Measurements from ENCODE around the gene U2AF1L4.

DNA sequence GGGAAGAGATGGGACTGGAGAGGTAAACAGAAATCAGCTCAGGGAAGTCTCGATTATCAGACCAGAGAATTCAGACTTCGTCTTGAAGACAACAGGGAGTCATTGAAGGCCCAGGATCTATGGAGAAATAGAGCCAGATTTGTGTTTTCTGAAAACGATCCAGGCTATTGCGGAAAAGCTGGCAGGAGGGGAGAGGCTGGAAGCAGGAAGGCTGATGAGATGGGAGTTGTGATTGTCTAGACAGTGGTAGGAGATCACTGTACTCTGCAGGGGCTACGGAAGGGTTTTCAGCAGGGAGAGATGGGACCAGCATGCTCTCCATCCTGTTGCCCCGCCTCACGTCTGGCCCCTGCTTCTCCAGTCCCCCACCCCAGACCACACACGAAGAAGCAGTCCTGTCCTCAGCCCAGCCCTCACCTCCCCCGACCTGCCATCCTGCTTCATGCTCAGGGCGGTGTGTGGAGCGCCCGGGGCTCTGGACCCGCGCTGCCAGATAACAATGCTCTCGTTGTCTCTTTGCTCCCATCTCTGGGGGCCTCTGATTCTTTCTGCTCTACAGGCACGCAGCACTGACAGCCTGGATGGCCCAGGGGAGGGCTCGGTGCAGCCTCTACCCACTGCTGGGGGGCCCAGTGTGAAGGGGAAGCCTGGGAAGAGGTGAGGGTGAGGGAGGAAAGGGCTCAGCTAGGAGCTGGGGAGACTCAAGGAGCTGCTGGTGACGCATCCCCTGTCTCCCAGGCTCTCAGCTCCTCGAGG, 32.0 kb upstream of the U2AF1L4 start:
- TF ChIP-seq CTCF (IDR thresholded peaks at IDR 0.05; ENCODE audit: extremely low read depth in 1 of 2, insufficient read depth in 1 of 2, low read depth in 1 of 2, low read length in 2 of 2) (no peak), EZH2 (IDR thresholded peaks at IDR 0.05; ENCODE audit: borderline replicate concordance, low read depth, low read length, severe bottlenecking) (no peak), POLR2AphosphoS5 (IDR thresholded peaks at IDR 0.05; ENCODE audit: insufficient read depth, low read depth, low read length) (no peak), POLR2A (IDR thresholded peaks at IDR 0.05; ENCODE audit: low read depth, low read length) (no peak), MYC (IDR thresholded peaks at IDR 0.05; ENCODE audit: low read depth, low read length) (no peak), MAX (IDR thresholded peaks at IDR 0.05; ENCODE audit: insufficient read depth, insufficient read length) (no peak), GATA2 (IDR thresholded peaks at IDR 0.05; ENCODE audit: insufficient read depth, insufficient read length, low read depth, low read length) (no peak)
